GM18909 (cell line): ENCODE measurements around the gene APBB2.
"Not testable (repeated sequence)": the region's sequence is repeated elsewhere in the genome, so short reads cannot be mapped to it uniquely, and the experiment has no call there.

Source experiments
- ATAC-seq: cut with Tn5 transposase; IDR thresholded peaks from one replicate; pipeline ENCODE4 v1.9.1; 2021; ENCODE audit warnings: mild to moderate bottlenecking; ENCODE audit not compliant: unreplicated experiment, poor library complexity

Gene APBB2

DNA sequence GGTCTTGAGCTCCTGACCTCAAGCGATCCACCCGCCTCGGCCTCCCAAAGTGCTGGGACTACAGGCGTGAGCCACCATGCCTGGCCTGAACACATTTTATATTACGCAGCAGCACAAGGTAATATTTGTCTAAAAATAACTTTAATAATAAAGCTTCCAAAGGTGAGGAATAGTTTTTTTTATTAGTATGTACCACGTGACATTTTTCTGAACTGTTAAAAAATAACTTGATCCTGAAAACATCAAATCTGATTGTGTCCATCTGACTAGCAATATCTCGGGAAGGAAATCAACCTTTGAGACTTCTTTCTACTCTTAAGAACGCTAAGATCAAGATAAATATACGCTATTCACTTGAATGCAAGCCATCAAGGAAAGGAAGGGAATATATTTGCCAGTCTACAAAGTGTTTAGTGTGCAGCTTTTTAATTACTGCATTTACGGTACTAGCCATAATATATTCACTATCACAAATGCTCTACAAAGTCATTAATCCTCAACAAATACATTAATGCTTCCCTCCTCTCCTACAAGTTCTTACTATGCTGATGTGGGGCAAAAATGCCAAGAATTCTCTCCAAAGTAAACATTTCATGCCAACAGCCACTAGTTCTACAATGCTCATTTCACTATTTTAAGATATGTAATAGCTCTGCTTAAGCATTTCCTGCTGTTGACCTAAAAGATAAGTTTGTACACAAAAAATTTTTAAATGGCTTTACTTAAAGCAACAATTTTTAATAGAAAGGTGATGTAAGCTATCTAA lies 143.6 kb downstream of the APBB2 start:
- ATAC-seq = no peak

DNA sequence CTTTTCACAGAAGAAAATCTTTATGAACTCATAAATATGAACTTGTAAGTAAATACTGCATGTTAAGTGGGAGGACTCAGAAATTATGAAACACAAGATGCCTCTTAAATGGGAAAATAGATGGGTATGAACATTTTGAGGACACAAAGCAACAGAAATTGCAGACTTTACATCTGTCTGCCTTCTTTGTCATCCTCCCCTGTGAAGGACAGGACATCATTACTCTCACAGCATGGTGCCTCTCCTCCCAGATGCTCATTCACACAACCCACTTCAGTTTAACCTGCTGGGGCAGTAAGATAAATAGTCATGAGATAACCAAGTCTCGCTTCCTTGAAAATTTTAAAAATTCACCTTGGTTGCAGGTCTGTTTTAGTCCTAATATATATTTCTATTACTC lies 144.5 kb downstream of the APBB2 start:
- ATAC-seq = no peak

DNA sequence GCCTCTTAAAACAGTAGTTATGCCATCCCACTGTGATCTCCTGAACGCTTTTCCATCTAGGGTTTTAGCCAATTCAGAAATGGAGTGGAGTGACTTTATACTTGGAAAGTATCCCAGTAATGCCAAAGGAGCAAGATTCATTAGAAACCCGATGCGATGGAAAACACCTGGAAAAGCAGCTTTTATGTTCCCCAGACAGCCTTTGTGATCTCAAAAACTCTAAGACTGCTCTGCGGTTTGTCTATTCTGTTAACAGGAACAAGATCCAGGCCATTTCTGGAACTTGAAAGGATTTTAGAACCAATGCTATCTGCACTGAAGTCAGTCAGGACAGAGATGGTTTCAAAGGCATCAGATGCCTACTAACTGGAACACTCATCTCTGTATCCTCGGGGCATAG lies 145.1 kb downstream of the APBB2 start:
- ATAC-seq = no peak

DNA sequence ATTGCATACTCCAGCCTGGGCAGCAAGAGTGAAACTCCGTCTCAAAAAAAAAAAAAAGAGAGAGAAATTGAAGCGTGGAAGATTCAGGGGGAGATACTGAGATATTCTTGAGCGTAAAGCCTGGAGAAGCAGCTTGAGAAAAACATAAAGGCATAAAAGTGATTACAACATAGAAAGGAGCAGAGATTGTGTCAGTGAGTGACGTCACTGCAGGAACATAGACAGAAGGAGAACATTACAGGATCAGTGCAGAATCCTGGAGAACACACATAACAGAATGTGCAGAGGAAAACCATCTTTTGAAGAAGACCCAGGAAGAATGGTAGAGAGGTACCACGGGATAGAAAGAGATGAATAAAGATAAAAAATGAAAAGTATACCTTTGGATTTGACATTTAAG lies 147.0 kb downstream of the APBB2 start:
- ATAC-seq = no peak

DNA sequence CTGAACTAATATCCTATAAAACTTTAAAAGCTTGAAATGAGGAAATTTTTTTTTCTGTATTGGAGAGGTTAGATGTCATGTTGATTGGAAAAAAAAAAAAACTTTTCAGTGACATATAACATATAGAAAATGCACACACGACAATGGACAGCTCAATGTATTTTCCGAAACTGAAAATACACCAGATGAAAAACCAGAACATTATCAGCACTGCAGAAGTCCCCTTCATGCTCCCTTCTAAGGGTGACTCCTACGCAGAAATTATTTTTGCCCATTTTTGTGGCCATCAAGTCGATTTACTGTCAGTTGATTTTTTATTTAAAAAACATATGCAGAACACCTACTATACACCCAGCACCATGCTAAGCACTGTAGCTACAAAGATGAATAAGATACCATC lies 148.3 kb downstream of the APBB2 start:
- ATAC-seq = no peak

DNA sequence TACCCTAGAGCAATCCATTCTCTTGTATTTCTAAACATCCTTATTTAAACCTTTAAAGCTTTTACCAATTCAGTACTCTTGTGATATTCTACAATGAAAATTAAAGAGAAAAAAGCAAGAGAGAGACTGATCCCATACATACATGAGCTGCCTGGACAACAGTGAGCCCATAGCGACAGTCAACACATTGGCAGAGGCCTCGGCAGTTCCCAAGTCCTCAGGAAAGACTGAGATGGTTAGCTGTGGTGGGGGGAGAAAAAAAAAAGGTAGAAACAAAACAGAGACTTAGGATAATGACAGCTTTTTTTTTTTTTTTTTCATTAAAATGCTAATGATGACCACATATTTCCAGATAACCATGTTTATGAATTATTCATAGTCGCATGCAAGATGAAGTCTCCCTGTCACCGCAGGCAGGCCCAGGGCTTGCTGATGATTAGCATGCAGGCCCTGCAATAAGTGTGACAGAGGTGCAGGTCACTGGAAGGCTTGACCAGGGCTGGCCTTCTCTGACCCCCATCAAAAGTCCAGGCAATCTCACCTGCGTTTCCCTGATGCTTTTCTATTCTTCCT lies 148.8 kb downstream of the APBB2 start:
- ATAC-seq = no peak

DNA sequence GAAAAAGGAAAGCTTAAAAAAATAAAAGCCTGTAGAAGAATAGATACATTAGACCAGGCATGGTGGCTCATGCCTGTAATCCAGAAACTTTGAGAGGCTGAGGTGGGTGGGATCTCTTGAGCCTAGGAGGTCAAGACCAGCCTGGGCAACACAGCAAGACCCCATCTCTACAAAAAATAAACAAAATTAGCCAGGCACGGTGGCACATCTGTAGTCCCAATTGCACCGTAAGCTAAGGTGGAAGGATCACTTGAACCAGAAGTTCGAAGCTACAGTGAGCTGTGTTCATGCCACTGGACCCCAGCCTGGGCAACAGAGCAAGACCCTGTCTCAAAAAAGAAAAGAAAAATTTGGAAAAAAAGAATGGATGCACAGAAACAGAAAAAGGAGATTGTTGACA lies 149.4 kb downstream of the APBB2 start:
- ATAC-seq = no peak

DNA sequence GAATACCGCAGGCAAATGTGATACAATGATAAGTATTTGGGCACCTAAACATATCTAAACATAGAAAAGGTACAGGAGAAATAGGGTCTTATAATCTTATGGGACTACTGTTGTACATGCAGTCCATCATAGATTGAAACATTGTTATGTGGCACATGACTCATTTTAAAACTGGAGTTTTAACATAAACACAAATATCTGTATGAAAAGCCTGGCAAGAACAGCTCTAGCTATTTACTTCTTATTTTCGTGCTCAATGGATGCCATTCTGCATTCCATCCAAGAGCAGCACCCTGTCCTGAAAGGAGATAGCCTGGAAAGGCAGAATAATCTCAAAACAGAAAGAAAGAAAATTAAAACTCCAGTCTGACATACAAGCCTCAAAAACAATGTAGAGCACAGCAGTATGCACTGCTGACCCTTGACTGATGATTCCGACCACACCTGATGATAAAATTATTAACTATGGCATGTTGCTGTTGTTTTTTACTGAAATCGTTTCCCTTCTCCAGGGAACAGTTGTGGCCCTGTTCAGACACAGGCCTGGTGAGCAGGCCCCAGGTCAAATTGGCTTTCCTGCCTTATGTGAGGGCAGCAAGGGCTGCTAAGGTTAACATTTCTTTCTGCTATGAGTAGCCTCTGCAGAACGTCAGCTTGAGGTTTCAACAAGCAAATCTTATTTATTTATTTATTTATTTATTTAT lies 152.7 kb downstream of the APBB2 start:
- no peak for ATAC-seq

DNA sequence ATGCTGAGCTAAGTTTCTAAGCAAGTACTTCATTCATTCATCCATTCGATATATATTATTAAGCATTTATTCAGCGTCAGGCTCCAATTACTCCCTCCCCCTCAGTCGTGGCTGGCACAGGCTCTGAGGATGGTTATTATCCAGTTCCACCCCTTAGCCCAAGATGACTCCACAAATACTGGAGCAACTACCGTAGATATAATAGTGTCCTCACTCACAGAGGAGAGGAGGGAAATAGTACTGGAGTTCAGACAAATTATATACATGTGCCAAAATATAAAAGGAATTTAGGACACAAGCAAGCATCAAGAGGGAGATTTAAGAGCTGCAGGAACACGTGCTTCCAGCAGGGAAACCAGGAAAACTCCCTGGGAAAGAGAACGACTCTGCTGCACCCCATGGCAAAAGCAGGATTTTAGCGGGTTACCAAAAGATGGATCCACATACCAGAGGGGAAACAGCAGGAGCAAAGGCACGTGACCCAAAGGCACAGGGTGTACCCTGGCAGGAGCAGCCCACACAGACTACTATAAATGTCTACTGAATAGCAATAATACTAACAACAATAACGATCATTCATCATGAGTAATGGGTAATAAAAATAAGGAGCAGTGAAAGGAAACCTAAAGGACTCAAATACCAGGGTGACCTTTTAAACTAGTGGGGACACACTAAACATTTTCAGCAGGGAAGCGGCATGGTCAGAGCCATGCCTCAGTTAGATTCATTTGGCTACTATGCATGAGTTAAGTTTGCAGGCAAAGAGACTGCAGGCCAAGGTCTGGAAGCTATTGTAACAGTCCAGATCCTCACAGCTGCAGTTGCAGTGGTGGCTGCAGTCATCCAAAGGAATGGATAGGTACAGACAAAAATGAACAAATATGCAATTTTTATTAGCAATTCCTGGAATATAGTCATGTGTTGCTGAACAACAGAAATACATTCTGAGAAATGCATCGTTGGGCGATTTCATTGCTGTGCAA lies 153.7 kb downstream of the APBB2 start:
- ATAC-seq = no peak

DNA sequence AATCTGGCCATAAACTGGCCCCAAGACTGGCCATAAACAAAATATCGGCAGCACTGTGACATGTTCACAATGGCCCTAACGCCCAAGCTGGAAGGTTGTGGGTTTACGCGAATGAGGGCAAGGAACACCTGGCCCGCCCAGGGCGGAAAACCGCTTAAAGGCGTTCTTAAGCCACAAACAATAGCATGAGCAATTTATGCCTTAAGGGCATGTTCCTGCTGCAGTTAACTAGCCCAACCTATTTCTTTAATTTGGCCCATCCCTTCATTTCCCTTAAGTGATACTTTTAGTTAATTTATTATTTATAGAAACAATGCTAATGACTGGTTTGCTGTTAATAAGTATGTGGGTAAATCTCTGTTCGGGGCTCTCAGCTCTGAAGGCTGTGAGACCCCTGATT lies 154.9 kb downstream of the APBB2 start:
- ATAC-seq = not testable (repeated sequence)

DNA sequence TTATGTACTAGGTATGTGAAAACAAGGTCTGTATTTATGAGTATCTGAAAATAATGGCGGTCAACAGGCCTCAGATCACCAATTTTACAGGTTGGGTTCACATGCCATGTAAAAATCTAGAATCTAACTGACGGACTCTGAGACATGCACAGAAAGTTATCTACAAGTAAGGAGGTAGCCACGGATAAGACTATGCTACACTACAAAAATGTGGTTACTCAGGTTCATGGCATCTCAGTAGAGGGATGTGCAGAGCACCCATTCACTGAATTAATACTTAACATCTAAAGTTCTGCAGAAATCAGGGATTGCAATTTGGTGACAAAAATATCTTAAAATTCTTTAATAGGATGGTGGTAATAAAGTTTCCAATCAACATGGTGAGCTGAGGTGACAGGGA lies 155.9 kb downstream of the APBB2 start:
- no peak for ATAC-seq

DNA sequence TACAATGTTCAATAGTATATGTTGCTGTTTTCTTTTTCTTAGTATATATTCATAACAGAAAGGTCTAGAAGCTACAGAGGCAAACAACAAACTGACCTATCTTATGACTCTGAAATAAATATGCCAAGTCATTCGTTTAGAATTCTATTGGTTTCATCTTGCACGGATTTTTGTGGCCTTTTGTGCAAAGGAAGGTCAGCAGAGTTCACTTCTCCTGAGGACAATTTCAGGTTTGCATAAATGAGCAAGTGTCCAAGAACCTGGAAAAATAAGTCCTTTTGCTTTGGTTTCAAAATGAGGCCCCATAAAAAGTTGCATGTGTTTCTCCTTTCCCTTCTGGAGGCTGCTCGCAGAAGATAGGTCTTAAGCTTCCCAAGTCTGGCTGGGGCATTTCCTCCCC lies 156.9 kb downstream of the APBB2 start:
- no peak for ATAC-seq

DNA sequence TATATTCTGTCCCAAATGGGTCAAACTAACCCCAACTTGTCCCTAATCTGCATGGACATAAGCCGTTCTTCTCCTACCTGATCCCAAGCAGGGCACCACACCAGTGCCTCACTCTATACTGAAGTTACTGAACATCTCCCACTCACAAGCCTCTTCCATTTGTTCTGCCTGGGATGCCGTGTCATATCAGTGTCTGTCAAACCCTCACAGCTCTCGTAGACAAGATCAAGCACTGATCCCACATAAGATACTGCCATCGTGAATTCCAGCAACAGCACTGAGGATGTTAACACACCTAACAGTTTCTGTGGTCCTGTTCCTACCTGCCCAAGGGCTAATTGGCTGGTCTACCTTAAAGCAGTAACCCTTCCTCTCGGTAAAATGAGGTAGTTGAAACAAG lies 162.1 kb downstream of the APBB2 start:
- ATAC-seq = no peak

DNA sequence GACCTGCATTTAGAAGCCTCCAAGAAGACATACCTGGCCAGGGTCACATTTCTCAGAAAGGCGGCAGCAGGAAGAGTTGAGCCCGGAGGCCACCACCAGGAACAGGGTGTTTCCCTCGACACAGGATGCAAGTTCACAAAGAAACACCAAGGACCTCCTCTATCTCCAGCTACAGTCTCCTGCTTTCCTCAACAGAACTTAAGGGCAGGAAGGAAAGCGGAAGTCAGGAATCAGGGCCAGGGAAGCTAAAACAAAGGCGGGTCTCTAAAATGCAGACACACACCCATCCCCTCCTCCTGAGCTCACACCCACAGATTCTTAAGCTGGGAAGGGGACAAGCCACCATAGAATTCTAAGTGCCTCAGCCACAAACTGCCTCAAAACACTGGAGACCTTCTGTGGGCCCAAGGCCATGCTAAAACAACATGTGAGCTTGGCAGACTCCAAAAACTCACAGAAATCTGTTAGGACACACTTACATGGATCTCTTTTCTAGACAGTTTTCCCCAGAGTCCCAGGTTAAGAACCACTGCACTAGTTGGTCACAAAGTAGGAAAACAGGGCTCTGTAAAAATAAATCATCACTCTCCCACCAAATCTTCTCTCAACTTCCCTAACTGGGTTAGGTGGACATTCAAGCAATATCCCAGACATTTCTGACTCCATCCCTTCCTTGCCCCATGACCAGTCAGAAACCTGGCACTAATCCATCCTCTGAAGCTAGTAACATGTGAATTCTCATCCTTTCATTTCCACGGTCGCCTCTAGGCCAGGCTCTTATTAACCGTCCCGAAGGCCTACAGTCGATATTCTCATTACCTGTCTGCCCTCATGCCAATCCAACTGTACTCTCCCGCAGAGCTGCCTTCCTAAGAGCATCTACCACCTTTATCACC lies 163.2 kb downstream of the APBB2 start:
- no peak for ATAC-seq

DNA sequence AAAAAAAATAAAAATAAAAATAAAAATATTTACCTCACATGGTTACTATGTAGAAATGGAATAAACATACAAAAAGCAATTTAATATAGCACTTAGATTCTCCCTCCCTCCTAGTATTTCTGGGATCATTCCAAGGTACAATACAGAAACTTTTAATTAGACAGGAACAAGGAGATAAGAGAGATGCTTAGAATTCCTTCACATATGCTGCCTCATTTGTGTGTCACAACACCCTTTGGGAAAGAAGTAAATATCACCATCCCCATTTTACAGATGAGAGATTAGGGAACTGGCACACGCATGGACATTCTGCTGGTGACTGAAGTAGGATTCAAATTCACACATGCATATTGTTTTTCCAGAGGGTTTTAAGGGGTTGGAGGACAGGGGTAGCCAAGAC lies 164.2 kb downstream of the APBB2 start:
- no peak for ATAC-seq

DNA sequence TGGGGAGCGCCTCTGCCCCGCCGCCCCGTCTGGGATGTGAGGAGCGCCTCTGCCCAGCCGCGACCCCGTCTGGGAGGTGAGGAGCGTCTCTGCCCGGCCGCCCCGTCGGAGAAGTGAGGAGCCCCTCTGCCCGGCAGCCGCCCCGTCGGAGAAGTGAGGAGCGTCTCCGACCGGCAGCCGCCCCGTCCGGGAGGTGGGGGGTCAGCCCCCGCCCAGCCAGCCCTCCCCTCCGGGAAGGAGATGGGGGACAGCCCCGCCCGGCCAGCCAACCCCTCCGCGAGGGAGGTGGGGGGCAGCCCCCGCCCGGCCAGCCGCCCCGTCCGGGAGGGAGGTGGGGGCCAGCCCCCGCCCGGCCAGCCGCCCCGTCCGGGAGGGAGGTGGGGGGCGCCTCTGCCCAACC lies 165.2 kb downstream of the APBB2 start:
- not testable (repeated sequence) for ATAC-seq

DNA sequence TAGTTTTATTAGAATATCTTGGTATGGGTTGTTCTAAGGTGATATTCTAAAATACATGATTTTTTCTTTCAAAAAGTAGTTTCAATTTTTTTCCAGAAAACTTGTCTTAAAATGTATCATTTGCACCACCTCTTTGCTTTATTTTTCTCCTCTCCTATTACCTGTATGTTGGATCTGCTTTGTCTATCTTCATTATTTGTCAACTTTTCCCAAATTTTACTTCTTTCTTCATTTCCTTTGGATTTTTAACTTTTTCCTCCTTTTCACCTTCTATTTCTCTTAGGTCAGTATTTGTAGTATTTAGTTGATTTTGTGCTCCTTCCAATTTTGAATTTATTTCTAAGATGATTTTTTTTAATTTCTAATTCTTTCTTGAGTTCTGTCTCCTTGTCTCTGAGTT lies 169.6 kb downstream of the APBB2 start:
- no peak for ATAC-seq

DNA sequence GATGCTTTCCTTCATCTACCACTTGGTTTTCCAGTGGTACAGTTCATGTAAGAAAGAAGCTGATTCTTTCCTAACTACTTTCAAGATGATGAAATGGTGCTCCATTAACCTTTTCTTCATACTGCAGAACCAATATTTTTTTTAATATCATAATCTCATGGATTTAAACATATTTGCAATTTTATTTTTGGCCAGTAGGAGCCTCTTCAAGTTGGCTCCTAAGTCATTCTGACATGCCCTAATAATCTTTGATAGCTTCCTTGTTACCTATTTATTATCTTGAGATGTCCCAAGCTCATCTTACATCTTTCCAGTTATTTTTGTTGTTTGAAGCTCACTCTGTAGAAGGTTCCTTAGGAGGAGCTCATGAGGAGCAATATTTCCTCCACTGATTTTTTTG lies 170.2 kb downstream of the APBB2 start:
- no peak for ATAC-seq

DNA sequence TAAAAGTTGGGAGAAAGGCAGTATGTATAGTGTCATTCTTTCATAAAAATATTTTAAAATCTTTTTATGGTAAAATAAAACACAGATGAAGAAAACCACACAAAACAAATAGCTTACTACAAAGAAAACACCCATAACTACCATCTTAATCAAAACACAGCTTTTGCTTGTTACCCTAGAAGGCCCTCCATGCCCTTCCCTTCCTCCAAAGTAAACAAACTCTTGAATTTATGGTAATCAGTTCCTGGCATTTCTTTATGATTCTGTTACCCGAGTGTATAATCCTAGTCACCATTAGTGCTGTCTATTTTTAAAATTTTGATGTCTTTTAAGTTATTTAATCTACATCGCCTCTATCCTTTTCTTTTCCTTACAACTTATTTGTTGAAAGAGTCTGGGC lies 170.9 kb downstream of the APBB2 start:
- ATAC-seq = no peak

DNA sequence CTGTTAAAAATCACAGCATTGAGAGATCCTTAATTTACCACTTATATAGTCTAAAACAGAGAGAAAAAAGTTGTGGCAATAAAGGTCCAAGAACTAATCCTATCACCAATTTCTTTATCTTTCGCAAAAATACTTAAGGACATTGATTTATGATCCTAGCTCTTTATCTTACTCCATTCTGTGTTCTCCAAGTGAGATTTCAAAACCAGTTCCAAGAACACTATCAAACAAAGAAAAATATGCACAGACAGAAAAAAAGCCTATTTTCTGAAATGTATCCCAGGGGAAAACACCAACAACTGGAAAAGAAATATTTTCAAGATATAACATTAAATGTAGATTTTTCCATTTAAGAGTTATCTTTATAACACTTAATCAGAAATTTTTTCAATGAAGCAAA lies 172.8 kb downstream of the APBB2 start:
- no peak for ATAC-seq
